ENCODE data around the gene AFAP1.

- no peak for TF ChIP-seq POLR2A (IDR thresholded peaks at IDR 0.05)
- TF ChIP-seq CTCF (IDR thresholded peaks at IDR 0.05) = no peak
Observed at GRCh38 chr4:7788694-7789425, 150.8 kb downstream of the AFAP1 start.

Measured in Peyer's patch (tissue), 4 donors.